Measurements from ENCODE around the gene TTC34.

DNA sequence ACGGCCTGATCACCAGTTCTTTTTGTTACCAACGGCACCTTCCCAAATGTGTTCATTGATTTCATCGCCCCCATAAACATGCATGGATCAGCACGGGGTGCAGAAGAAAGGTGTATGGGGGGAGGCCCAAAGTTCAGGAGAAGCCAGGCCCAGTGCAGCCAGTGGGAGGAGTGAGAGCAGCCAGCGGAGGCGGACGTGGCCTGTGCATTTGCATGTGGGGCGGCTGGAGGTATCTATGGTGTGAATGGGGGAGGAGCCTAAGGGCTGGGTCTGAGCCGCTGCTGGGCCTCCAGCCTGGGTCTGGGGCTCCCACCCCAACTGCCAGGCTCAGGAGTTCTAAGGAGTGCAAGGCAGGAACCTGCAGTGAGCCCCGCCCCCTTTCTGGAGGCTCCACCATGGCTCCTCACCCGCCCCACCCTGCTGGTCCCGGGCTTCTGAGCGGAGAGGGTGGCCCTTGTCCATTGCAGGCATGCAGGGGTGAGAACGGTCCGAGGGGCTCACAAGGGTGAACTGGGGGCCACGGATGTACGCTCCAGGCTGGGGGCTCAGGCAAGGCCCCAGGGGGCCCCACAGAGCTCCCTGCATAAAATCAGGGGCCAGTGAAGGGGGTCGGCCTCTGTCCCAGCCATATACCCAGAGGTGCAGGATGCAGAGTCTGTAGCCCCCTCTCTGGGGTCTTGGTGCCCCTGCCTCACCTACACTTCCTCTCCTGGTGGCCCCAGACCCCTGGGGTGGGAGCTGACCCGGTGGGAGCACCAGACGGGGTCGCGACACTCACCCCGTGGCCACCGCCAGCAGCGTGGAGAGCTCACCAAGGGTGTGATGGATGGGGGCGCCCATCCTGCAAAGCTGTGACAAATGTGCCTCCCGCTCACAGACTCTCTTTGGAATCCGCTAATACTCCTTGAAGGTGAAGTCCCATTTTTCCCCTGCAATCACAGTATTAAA, 31.3 kb upstream of the TTC34 start:
- TF ChIP-seq, protein P1, sequence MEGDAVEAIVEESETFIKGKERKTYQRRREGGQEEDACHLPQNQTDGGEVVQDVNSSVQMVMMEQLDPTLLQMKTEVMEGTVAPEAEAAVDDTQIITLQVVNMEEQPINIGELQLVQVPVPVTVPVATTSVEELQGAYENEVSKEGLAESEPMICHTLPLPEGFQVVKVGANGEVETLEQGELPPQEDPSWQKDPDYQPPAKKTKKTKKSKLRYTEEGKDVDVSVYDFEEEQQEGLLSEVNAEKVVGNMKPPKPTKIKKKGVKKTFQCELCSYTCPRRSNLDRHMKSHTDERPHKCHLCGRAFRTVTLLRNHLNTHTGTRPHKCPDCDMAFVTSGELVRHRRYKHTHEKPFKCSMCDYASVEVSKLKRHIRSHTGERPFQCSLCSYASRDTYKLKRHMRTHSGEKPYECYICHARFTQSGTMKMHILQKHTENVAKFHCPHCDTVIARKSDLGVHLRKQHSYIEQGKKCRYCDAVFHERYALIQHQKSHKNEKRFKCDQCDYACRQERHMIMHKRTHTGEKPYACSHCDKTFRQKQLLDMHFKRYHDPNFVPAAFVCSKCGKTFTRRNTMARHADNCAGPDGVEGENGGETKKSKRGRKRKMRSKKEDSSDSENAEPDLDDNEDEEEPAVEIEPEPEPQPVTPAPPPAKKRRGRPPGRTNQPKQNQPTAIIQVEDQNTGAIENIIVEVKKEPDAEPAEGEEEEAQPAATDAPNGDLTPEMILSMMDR (IDR thresholded peaks at IDR 0.05) = no peak
- TF ChIP-seq EP300 (IDR thresholded peaks at IDR 0.05) (no peak), POLR2AphosphoS5 (IDR thresholded peaks at IDR 0.05) (no peak)

Measured in sigmoid colon (tissue), 4 donors.